GM23338 (cell line): Measurements from ENCODE around the gene SIK2. TPM values are rescaled to one million over a fixed set of nuclear protein-coding genes. Genes with fewer than 3 reads are reported as not detected.

Source experiments
- ATAC-seq: fragments of 200-7000 bp; cut with Tn5 transposase; 3 replicates; pipeline ENCODE4 v1.9.1; 2020
- DNase-seq: peaks from one replicate; pipeline ENCODE4 v3.0.0-alpha.2; 2015; ENCODE audit warnings: low spot score
- H2AFZ ChIP-seq: fragments of 200-600 bp; sonication (generic); 2 replicates; pipeline ENCODE4 v1.8.0; 2016; ENCODE audit warnings: antibody characterized with exemption, mild to moderate bottlenecking, moderate library complexity
- H3F3A ChIP-seq: fragments of 200-600 bp; sonication (generic); replicated peaks from 2 replicates; pipeline ENCODE4 v1.8.0; 2017; ENCODE audit warnings: antibody characterized with exemption, mixed run types, low read depth
- H3K27ac ChIP-seq: fragments of 200-600 bp; sonication (generic); 2 replicates; pipeline ENCODE4 v1.6.1; 2016; ENCODE audit warnings: low read depth
- H3K27me3 ChIP-seq: fragments of 200-600 bp; sonication (generic); 2 replicates; pipeline ENCODE4 v1.8.0; 2016; ENCODE audit warnings: mild to moderate bottlenecking, mixed run types, moderate library complexity; ENCODE audit not compliant: insufficient read depth
- H3K36me3 ChIP-seq: fragments of 200-600 bp; sonication (generic); 2 replicates; pipeline ENCODE4 v1.8.0; 2016; ENCODE audit warnings: mild to moderate bottlenecking; ENCODE audit not compliant: insufficient read depth
- H3K4me1 ChIP-seq: fragments of 200-600 bp; sonication (generic); 2 replicates; pipeline ENCODE4 v1.8.0; 2016; ENCODE audit warnings: mild to moderate bottlenecking, moderate library complexity; ENCODE audit not compliant: insufficient read depth
- H3K4me2 ChIP-seq: fragments of 200-600 bp; sonication (generic); 2 replicates; pipeline ENCODE4 v1.7.1; 2017; ENCODE audit warnings: mixed run types
- H3K4me3 ChIP-seq: fragments of 200-600 bp; sonication (generic); 2 replicates; pipeline ENCODE4 v1.6.1; 2016; ENCODE audit warnings: mixed run types
- H3K79me2 ChIP-seq: fragments of 200-600 bp; sonication (generic); replicated peaks from 2 replicates; pipeline ENCODE4 v1.8.0; 2017; ENCODE audit warnings: mild to moderate bottlenecking; ENCODE audit not compliant: insufficient read depth
- H3K9me2 ChIP-seq: fragments of 200-600 bp; sonication (generic); 2 replicates; pipeline ENCODE4 v1.8.0; 2017; ENCODE audit not compliant: insufficient read depth
- H4K20me1 ChIP-seq: fragments of 200-600 bp; sonication (generic); replicated peaks from 2 replicates; pipeline ENCODE4 v1.8.0; 2017; ENCODE audit warnings: mild to moderate bottlenecking; ENCODE audit not compliant: insufficient read depth
- H3K27ac Mint-ChIP-seq: 2 replicates; pipeline ENCODE4 v1.8.0; 2020; ENCODE audit warnings: inconsistent platforms, mild to moderate bottlenecking, moderate library complexity, mixed read lengths
- H3K27me3 Mint-ChIP-seq: 3 replicates; pipeline ENCODE4 v1.8.0; 2022; ENCODE audit warnings: low read depth, mild to moderate bottlenecking, moderate library complexity, mixed read lengths, inconsistent platforms; ENCODE audit not compliant: insufficient read depth, poor library complexity
- H3K36me3 Mint-ChIP-seq: 3 replicates; pipeline ENCODE4 v1.8.0; 2021; ENCODE audit warnings: low read depth, mild to moderate bottlenecking, inconsistent platforms, moderate library complexity, mixed read lengths
- H3K4me1 Mint-ChIP-seq: 3 replicates; pipeline ENCODE4 v1.8.0; 2020; ENCODE audit warnings: mild to moderate bottlenecking, inconsistent platforms, mixed read lengths
- H3K4me3 Mint-ChIP-seq: 3 replicates; pipeline ENCODE4 v1.8.0; 2021; ENCODE audit warnings: moderate library complexity, mild to moderate bottlenecking, inconsistent platforms, mixed read lengths
- H3K9me3 Mint-ChIP-seq: 3 replicates; pipeline ENCODE4 v1.8.0; 2020; ENCODE audit warnings: moderate library complexity, mild to moderate bottlenecking, inconsistent platforms, mixed read lengths
- CREB1 ChIP-seq: fragments of 250-450 bp; sonication (Bioruptor Pico); IDR thresholded peaks from 2 replicates; pipeline ENCODE4 v1.5.0; 2020; ENCODE audit warnings: low read depth, mild to moderate bottlenecking, moderate library complexity
- NANOG ChIP-seq: IDR thresholded peaks from 2 replicates; pipeline ENCODE4 v1.6.1; 2016; ENCODE audit warnings: antibody characterized with exemption, borderline replicate concordance
- POLR2AphosphoS5 ChIP-seq: IDR thresholded peaks from 2 replicates; pipeline ENCODE4 v1.6.1; 2016; ENCODE audit warnings: antibody characterized with exemption, low read depth
- ZNF331 ChIP-seq: fragments of 250-450 bp; sonication (Bioruptor Pico); IDR thresholded peaks from 2 replicates; pipeline ENCODE4 v1.5.0; 2020; ENCODE audit warnings: low read depth, mild to moderate bottlenecking, moderate library complexity
- polyA plus RNA-seq: library from polyadenylated mRNA; unstranded; fragments of >200 nt; fragmentation: Nextera tagmentation; extraction: Ambion mirVana; gene quantifications from 2 replicates; pipeline ENCODE4 v1.2.1, GENCODE V29; 2016
- total RNA-seq: library from RNA; depleted of rRNA; stranded (reverse); fragments of >200 nt; shearing (Covaris generic); gene quantifications from 2 replicates; pipeline ENCODE4 v1.2.3, GENCODE V29; 2014
- TF ChIP-seq, protein P1 (sequence below): fragments of 250-450 bp; sonication (Bioruptor Pico); IDR thresholded peaks from 2 replicates; pipeline ENCODE4 v1.5.0; 2020; ENCODE audit warnings: mild to moderate bottlenecking, moderate library complexity
- TF ChIP-seq, protein P2 (sequence below): IDR thresholded peaks from one replicate; pipeline ENCODE4 v1.6.1; 2018; ENCODE audit warnings: antibody characterized with exemption; ENCODE audit not compliant: unreplicated experiment

Gene SIK2
- total and polyA plus RNA-seq, 2 experiments from 2014 or later: 2.3 to 6.7 TPM

- TF ChIP-seq, protein P1, sequence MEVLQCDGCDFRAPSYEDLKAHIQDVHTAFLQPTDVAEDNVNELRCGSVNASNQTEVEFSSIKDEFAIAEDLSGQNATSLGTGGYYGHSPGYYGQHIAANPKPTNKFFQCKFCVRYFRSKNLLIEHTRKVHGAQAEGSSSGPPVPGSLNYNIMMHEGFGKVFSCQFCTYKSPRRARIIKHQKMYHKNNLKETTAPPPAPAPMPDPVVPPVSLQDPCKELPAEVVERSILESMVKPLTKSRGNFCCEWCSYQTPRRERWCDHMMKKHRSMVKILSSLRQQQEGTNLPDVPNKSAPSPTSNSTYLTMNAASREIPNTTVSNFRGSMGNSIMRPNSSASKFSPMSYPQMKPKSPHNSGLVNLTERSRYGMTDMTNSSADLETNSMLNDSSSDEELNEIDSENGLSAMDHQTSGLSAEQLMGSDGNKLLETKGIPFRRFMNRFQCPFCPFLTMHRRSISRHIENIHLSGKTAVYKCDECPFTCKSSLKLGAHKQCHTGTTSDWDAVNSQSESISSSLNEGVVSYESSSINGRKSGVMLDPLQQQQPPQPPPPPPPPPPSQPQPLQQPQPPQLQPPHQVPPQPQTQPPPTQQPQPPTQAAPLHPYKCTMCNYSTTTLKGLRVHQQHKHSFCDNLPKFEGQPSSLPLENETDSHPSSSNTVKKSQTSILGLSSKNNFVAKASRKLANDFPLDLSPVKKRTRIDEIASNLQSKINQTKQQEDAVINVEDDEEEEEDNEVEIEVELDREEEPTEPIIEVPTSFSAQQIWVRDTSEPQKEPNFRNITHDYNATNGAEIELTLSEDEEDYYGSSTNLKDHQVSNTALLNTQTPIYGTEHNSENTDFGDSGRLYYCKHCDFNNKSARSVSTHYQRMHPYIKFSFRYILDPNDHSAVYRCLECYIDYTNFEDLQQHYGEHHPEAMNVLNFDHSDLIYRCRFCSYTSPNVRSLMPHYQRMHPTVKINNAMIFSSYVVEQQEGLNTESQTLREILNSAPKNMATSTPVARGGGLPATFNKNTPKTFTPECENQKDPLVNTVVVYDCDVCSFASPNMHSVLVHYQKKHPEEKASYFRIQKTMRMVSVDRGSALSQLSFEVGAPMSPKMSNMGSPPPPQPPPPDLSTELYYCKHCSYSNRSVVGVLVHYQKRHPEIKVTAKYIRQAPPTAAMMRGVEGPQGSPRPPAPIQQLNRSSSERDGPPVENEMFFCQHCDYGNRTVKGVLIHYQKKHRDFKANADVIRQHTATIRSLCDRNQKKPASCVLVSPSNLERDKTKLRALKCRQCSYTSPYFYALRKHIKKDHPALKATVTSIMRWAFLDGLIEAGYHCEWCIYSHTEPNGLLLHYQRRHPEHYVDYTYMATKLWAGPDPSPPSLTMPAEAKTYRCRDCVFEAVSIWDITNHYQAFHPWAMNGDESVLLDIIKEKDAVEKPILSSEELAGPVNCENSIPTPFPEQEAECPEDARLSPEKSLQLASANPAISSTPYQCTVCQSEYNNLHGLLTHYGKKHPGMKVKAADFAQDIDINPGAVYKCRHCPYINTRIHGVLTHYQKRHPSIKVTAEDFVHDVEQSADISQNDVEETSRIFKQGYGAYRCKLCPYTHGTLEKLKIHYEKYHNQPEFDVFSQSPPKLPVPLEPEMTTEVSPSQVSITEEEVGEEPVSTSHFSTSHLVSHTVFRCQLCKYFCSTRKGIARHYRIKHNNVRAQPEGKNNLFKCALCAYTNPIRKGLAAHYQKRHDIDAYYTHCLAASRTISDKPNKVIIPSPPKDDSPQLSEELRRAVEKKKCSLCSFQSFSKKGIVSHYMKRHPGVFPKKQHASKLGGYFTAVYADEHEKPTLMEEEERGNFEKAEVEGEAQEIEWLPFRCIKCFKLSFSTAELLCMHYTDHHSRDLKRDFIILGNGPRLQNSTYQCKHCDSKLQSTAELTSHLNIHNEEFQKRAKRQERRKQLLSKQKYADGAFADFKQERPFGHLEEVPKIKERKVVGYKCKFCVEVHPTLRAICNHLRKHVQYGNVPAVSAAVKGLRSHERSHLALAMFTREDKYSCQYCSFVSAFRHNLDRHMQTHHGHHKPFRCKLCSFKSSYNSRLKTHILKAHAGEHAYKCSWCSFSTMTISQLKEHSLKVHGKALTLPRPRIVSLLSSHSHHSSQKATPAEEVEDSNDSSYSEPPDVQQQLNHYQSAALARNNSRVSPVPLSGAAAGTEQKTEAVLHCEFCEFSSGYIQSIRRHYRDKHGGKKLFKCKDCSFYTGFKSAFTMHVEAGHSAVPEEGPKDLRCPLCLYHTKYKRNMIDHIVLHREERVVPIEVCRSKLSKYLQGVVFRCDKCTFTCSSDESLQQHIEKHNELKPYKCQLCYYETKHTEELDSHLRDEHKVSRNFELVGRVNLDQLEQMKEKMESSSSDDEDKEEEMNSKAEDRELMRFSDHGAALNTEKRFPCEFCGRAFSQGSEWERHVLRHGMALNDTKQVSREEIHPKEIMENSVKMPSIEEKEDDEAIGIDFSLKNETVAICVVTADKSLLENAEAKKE: no peak
- no peak for TF ChIP-seq NANOG
- TF ChIP-seq, protein P2, sequence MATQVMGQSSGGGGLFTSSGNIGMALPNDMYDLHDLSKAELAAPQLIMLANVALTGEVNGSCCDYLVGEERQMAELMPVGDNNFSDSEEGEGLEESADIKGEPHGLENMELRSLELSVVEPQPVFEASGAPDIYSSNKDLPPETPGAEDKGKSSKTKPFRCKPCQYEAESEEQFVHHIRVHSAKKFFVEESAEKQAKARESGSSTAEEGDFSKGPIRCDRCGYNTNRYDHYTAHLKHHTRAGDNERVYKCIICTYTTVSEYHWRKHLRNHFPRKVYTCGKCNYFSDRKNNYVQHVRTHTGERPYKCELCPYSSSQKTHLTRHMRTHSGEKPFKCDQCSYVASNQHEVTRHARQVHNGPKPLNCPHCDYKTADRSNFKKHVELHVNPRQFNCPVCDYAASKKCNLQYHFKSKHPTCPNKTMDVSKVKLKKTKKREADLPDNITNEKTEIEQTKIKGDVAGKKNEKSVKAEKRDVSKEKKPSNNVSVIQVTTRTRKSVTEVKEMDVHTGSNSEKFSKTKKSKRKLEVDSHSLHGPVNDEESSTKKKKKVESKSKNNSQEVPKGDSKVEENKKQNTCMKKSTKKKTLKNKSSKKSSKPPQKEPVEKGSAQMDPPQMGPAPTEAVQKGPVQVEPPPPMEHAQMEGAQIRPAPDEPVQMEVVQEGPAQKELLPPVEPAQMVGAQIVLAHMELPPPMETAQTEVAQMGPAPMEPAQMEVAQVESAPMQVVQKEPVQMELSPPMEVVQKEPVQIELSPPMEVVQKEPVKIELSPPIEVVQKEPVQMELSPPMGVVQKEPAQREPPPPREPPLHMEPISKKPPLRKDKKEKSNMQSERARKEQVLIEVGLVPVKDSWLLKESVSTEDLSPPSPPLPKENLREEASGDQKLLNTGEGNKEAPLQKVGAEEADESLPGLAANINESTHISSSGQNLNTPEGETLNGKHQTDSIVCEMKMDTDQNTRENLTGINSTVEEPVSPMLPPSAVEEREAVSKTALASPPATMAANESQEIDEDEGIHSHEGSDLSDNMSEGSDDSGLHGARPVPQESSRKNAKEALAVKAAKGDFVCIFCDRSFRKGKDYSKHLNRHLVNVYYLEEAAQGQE: no peak
- TF ChIP-seq ZNF331 (CRISPR knock-in tag): no peak
- TF ChIP-seq CREB1: no peak
- no peak for TF ChIP-seq POLR2AphosphoS5
Measured at GRCh38 chr11:111663820-111664219, 61.6 kb downstream of the SIK2 start (continued).

GRCh38 chr11:111665777-111666176 lies 63.5 kb downstream of the SIK2 start:
- no peaks in the 10 kb centered on the region for H4K20me1 ChIP-seq
- H3F3A ChIP-seq: no peaks in the 10 kb centered on the region
- H3K27me3 ChIP-seq: no peaks in the 10 kb centered on the region
- no peaks in the 10 kb centered on the region for H3K79me2 ChIP-seq
- peak; percentile 82 for ATAC-seq
- no peaks in the 10 kb centered on the region for H3K4me1 ChIP-seq
- no peaks in the 10 kb centered on the region for H3K27me3 Mint-ChIP-seq
- no peaks in the 10 kb centered on the region for H3K9me2 ChIP-seq
- no peak overlapping the region for H3K4me3 ChIP-seq
- no peaks in the 10 kb centered on the region for H3K9me3 Mint-ChIP-seq
- no peaks in the 10 kb centered on the region for H3K36me3 Mint-ChIP-seq
- peaks cover 6% of the 10 kb centered on the region for H3K4me1 Mint-ChIP-seq
- H3K36me3 ChIP-seq: no peaks in the 10 kb centered on the region
- H2AFZ ChIP-seq: no peak overlapping the region
- TF ChIP-seq, protein P2: peak; percentile 81
- no peak for TF ChIP-seq CREB1
- no peak overlapping the region for H3K27ac ChIP-seq
- H3K27ac Mint-ChIP-seq: no peak overlapping the region
- peak; percentile 72 for DNase-seq
- no peak overlapping the region for H3K4me2 ChIP-seq
- no peak overlapping the region for H3K4me3 Mint-ChIP-seq
